PC-3 (cell line): Measurements from ENCODE around the gene CTSW.

Experiments
- CTCF ChIP-seq: fragments of 300-600 bp; sonication (generic); conservative IDR thresholded peaks from 2 replicates; pipeline ENCODE4 v1.5.1; 2017; ENCODE audit warnings: antibody characterized with exemption, low read depth, mild to moderate bottlenecking, low read length
- EZH2 ChIP-seq: fragments of 300-600 bp; sonication (generic); IDR thresholded peaks from one replicate; pipeline ENCODE4 v1.6.1; 2017; ENCODE audit warnings: antibody characterized with exemption, mild to moderate bottlenecking, low read length; ENCODE audit not compliant: unreplicated experiment

- TF ChIP-seq CTCF (no peak), EZH2 (no peak)
Observed at GRCh38 chr11:65849771-65850216, 29.8 kb upstream of the CTSW start.
